H1 (cell line): ENCODE data around the gene MINPP1. TPM values are rescaled to one million over a fixed set of nuclear protein-coding genes. Genes with fewer than 3 reads are reported as not detected.

ENCODE experiments used
- CBX5 ChIP-seq: fragments of 300-800, 300-1000 bp; sonication (generic); IDR thresholded peaks from 2 replicates; pipeline ENCODE4 v1.7.1; 2016; ENCODE audit warnings: antibody characterized with exemption, low read length, low read depth
- NANOG ChIP-seq: IDR thresholded peaks from 2 replicates; pipeline ENCODE4 v1.6.1; 2011; ENCODE audit warnings: low read length, low read depth, mild to moderate bottlenecking, inconsistent platforms; ENCODE audit not compliant: insufficient read depth, poor library complexity, severe bottlenecking
- SIX5 ChIP-seq: IDR thresholded peaks from 2 replicates; pipeline ENCODE4 v1.6.1; 2011; ENCODE audit warnings: mild to moderate bottlenecking, low read depth, low read length
- TCF12 ChIP-seq: IDR thresholded peaks from 2 replicates; pipeline ENCODE4 v1.6.1; 2011; ENCODE audit warnings: low read depth, mild to moderate bottlenecking, low read length
- microRNA-seq, 2 experiments: library from miRNA; unstranded; fragments of <30 nt; microRNA quantifications; one replicate each; pipeline versions ENCODE4 to v1.2.0, GENCODE V29; 2016 to 2020; ENCODE audit warnings: borderline microRNAs expressed in 2 of 2, borderline number of aligned reads in 2 of 2, borderline replicate concordance in 1 of 2
- polyA plus RNA-seq, 7 experiments: library from polyadenylated mRNA; depleted of rRNA in 3 of 7; stranded (reverse) in 5 of 7; unstranded in 2 of 7; fragments of >200 nt in 5 of 7; fragments of 200-250 nt in 2 of 7; gene quantifications; 1 replicate in 5 of 7; 2 replicates in 1 of 7; 4 replicates in 1 of 7; pipeline versions ENCODE4 v1.2.1 to v1.2.3, GENCODE V29; 2011 to 2013; ENCODE audit warnings: missing spikeins in 2 of 7, mixed read lengths in 2 of 7
- total RNA-seq: library from RNA; stranded (reverse); fragmentation: NEBNext Ultra II Directional; extraction: Animal tissue kit (Norgen Biotek cat#: 25700); gene quantifications from 2 replicates; pipeline ENCODE4 v1.2.1, GENCODE V29; 2021

Gene MINPP1
- total and polyA plus RNA-seq, 2 of the 8 experiments (the other 6 are each of a cell fraction or from before 2014, with no cell fraction given) = 13.6 to 27.2 TPM

DNA sequence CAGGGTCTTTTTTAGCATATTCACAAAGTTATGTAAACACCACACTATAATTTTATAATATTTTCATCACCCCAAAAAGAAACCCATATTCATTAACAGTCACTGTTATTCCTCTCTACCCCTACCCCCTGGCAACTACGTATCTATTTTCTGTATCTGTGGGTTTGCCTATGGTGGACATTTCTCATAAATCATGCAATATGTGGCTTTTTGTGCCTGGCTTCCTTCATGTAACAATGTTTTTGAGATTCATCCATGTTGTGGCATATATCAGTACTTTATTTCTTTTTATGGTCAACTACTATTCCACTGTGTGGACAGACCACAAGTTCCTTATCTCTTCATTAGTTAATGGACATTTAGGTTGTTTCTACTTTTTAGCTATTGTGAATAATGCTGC, 95.9 kb downstream of the MINPP1 start (continued):
- TF ChIP-seq SIX5 = no peak
- no peak for TF ChIP-seq TCF12
- TF ChIP-seq CBX5 = no peak
- TF ChIP-seq NANOG = no peak
- TF ChIP-seq, all 59 proteins: peak for 0

Small RNAs within 50 kb of the gene (microRNA-seq; reads per million reads assigned to microRNA genes)
- gene MIR4678 = 0 reads per million in 2 experiments

Other genes starting within 250 kb of the MINPP1 start
- gene NUTM2D, start 147.1 kb upstream of the MINPP1 start, total RNA-seq = 1.5 and 2.2 TPM in 2 replicates
- gene NUTM2D, start 147.1 kb upstream of the MINPP1 start, polyA plus RNA-seq (2011; rRNA removed) = 0.76 and 1.2 TPM in 2 replicates
- gene PAPSS2, start 155.0 kb downstream of the MINPP1 start, total RNA-seq = 20.2 and 23.8 TPM in 2 replicates
- gene PAPSS2, start 155.0 kb downstream of the MINPP1 start, polyA plus RNA-seq (2011; rRNA removed) = 7.3 and 7.6 TPM in 2 replicates